ENCODE measurements around the gene CBFA2T2. TPM values are rescaled to one million over a fixed set of nuclear protein-coding genes. Genes with fewer than 3 reads are reported as not detected.

Gene CBFA2T2
- total RNA-seq, 1 experiment from 2014 or later: 15.4 TPM

DNA sequence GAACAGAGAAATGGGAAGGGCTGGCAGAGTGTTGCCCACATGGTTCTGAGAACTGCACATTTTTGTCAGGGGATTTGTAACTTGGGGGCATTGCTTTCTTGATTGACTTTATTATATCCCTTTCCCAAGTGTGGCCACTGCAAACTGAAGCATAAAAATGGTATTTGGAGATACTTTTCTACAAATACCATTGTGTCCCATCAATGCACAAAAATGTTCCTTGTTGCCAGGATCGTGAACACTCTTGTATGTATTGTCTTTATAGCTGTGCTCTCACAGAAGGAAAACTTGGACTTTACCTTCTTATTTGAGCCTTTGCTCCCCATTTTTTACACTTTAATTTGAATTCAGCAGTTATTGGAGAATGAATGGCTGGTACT, 115.1 kb downstream of the CBFA2T2 start:
- peaks cover 14% of the 10 kb centered on the region for H3K4me1 Mint-ChIP-seq (ENCODE audit: insufficient read depth, unreplicated experiment)
- ChIA-PET CTCF (interaction anchor here (0.6 to 2.1 kb wide), 4 partner anchors 10 to 193 kb away, joined by 4 to 7 read pairs (median 5); no protein-coding TSS in a partner anchor), POLR2A (interaction anchor here (0.7 to 1.2 kb wide), 2 partner anchors 12 to 38 kb away, joined by 3 to 5 read pairs; no protein-coding TSS in a partner anchor)
- no peak overlapping the region for H3K4me3 Mint-ChIP-seq (ENCODE audit: unreplicated experiment)
- BruUV-seq (replicated peaks): no TSS peak
- H3K27me3 Mint-ChIP-seq (ENCODE audit: insufficient read depth, unreplicated experiment): no peaks in the 10 kb centered on the region
- TF ChIP-seq, protein P1, sequence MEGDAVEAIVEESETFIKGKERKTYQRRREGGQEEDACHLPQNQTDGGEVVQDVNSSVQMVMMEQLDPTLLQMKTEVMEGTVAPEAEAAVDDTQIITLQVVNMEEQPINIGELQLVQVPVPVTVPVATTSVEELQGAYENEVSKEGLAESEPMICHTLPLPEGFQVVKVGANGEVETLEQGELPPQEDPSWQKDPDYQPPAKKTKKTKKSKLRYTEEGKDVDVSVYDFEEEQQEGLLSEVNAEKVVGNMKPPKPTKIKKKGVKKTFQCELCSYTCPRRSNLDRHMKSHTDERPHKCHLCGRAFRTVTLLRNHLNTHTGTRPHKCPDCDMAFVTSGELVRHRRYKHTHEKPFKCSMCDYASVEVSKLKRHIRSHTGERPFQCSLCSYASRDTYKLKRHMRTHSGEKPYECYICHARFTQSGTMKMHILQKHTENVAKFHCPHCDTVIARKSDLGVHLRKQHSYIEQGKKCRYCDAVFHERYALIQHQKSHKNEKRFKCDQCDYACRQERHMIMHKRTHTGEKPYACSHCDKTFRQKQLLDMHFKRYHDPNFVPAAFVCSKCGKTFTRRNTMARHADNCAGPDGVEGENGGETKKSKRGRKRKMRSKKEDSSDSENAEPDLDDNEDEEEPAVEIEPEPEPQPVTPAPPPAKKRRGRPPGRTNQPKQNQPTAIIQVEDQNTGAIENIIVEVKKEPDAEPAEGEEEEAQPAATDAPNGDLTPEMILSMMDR (IDR thresholded peaks at IDR 0.05; ENCODE audit: unreplicated experiment): no peak
- H3K27ac Mint-ChIP-seq (ENCODE audit: low read depth, unreplicated experiment): no peak overlapping the region
- intact Hi-C loops (cut with micrococcal nuclease): no loop called here
- no peak for DNase-seq (ENCODE audit: unreplicated experiment)
- H3K36me3 Mint-ChIP-seq (ENCODE audit: insufficient read depth, unreplicated experiment): peaks cover 13% of the 10 kb centered on the region
- H3K9me3 Mint-ChIP-seq (ENCODE audit: unreplicated experiment): no peaks in the 10 kb centered on the region

DNA sequence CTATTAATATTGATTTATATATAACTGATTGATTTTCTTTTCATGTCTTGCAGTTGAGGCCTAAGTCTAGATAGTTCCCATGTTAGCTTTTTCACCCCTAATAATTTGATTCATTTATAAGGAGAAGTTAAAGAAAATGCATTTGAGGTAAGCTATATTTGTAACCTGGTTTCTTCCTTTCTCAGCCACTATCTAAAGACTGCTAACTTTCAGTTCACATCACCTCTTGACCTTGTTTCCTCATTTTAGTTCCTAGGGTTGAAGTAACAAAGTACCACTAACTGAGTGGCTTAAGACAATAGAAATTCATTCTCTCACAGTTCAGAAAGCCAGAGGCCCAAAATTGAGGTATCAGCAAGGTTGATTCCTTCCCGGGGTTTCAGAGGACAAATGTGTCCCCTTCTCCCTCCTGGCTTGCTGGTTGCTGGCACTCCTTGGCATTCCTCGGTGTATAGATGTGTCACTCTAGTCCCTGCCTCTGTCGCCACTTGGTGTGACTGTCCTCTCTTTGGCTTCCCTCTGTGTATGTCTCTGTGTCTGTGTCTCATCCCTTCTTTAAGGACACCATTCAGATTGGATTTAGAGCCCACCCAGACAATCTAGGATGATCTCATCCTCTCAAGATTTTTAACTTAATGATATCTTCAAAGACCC, 116.3 kb downstream of the CBFA2T2 start:
- ChIA-PET CTCF (interaction anchor here (0.9 kb wide), 1 partner anchor 112 kb away, joined by 7 read pairs; no protein-coding TSS in a partner anchor), POLR2A (no interaction called here)
- Mint-ChIP-seq H3K4me1 (ENCODE audit: insufficient read depth, unreplicated experiment) (peaks cover 14% of the 10 kb centered on the region), H3K36me3 (ENCODE audit: insufficient read depth, unreplicated experiment) (peaks cover 23% of the 10 kb centered on the region), H3K9me3 (ENCODE audit: unreplicated experiment) (no peaks in the 10 kb centered on the region), H3K27me3 (ENCODE audit: insufficient read depth, unreplicated experiment) (no peaks in the 10 kb centered on the region), H3K27ac (ENCODE audit: low read depth, unreplicated experiment) (no peak overlapping the region), H3K4me3 (ENCODE audit: unreplicated experiment) (no peak overlapping the region)
- BruUV-seq (replicated peaks): no TSS peak
- TF ChIP-seq, protein P1 (IDR thresholded peaks at IDR 0.05; ENCODE audit: unreplicated experiment): no peak
- no peak for DNase-seq (ENCODE audit: unreplicated experiment)
- intact Hi-C loops (cut with micrococcal nuclease): no loop called here

DNA sequence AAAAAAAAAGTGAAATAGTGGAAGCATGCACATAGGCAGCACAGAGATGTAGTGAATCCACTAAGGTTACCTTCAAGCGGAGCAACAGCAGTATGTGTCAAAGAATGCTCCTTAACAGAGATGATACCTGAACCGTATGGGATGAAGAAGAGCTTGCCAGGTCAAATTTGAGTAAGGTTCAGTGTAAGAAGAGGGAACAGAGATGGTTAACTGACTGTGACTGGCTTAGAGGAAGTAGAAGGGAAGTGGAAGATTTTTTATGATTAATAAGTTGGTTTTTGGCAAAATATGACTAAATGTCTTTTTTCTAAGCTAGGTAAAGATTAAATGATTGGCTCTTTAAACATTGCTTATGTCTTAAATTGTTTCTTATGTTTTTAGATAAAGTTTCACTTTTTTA, 119.6 kb downstream of the CBFA2T2 start:
- Mint-ChIP-seq H3K36me3 (ENCODE audit: insufficient read depth, unreplicated experiment) (peaks cover 44% of the 10 kb centered on the region), H3K4me3 (ENCODE audit: unreplicated experiment) (no peak overlapping the region), H3K4me1 (ENCODE audit: insufficient read depth, unreplicated experiment) (no peaks in the 10 kb centered on the region), H3K27me3 (ENCODE audit: insufficient read depth, unreplicated experiment) (no peaks in the 10 kb centered on the region), H3K9me3 (ENCODE audit: unreplicated experiment) (no peaks in the 10 kb centered on the region), H3K27ac (ENCODE audit: low read depth, unreplicated experiment) (no peak overlapping the region)
- no TSS peak for BruUV-seq (replicated peaks)
- intact Hi-C loops (cut with micrococcal nuclease): no loop called here
- no peak for DNase-seq (ENCODE audit: unreplicated experiment)
- TF ChIP-seq, protein P1 (IDR thresholded peaks at IDR 0.05; ENCODE audit: unreplicated experiment): no peak
- POLR2A ChIA-PET: interaction anchor here (0.7 kb wide), 1 partner anchor 36 kb away, joined by 3 read pairs; no protein-coding TSS in a partner anchor
- CTCF ChIA-PET: interaction anchor here (0.5 to 0.7 kb wide), 4 partner anchors 37 to 63 kb away, joined by 3 to 4 read pairs (median 3); partner anchors contain the start of gene ACTL10

DNA sequence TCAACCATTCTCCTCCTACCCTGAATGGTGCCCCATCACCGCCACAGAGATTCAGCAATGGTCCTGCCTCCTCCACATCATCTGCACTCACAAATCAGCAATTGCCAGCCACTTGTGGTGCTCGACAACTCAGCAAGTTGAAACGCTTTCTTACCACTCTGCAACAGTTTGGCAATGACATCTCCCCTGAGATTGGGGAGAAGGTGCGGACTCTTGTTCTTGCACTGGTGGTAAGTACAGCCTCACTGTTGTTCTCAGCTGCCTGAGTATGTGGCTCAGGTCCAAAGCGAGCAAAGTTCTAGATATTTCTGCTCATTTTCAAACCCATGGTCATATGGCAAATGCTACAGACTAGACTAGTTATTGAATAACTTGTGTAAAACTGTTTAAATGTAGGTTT, 121.2 kb downstream of the CBFA2T2 start:
- no TSS peak for BruUV-seq (replicated peaks)
- intact Hi-C loops (cut with micrococcal nuclease): no loop called here
- Mint-ChIP-seq H3K36me3 (ENCODE audit: insufficient read depth, unreplicated experiment) (peaks cover 53% of the 10 kb centered on the region), H3K4me3 (ENCODE audit: unreplicated experiment) (no peak overlapping the region), H3K27ac (ENCODE audit: low read depth, unreplicated experiment) (no peak overlapping the region), H3K9me3 (ENCODE audit: unreplicated experiment) (no peaks in the 10 kb centered on the region), H3K4me1 (ENCODE audit: insufficient read depth, unreplicated experiment) (no peaks in the 10 kb centered on the region), H3K27me3 (ENCODE audit: insufficient read depth, unreplicated experiment) (no peaks in the 10 kb centered on the region)
- ChIA-PET CTCF (no interaction called here), POLR2A (interaction anchor here (1.3 kb wide), 1 partner anchor 104 kb away, joined by 4 read pairs; no protein-coding TSS in a partner anchor)
- TF ChIP-seq, protein P1 (IDR thresholded peaks at IDR 0.05; ENCODE audit: unreplicated experiment): no peak
- no peak for DNase-seq (ENCODE audit: unreplicated experiment)
